PC-3 (cell line): ENCODE data around the gene BCR. TPM values are rescaled to one million over a fixed set of nuclear protein-coding genes. Genes with fewer than 3 reads are reported as not detected.

Experiments used
- ATAC-seq: fragments of 200-7000 bp; cut with Tn5 transposase; 2 replicates; pipeline ENCODE4 v1.9.1; 2020; ENCODE audit warnings: mild to moderate bottlenecking, moderate library complexity
- BruUV-seq: library from RNA; stranded (reverse); fragments of 400-500 nt; replicated peaks from 2 replicates; lab custom pipeline; 2021; lab: Mats Ljungman, UMichigan
- CTCF ChIA-PET: fragments of 300-600 bp; sonication (Branson Sonifier 250); formaldehyde crosslinking; loops from one replicate; lab custom pipeline; 2022; ENCODE audit warnings: antibody characterized with exemption; lab: Charles Lee
- POLR2A ChIA-PET: fragments of 300-600 bp; sonication (Branson Sonifier 250); formaldehyde crosslinking; loops from one replicate; lab custom pipeline; 2022; ENCODE audit warnings: antibody characterized with exemption; ENCODE audit not compliant: unreplicated experiment; lab: Charles Lee
- DNase-seq: peaks from one replicate; pipeline ENCODE4 v3.0.0-alpha.2; 2015
- H2AFZ ChIP-seq: fragments of 300-600 bp; sonication (generic); 2 replicates; pipeline ENCODE4 v1.6.0; 2016; ENCODE audit warnings: antibody characterized with exemption, low read length
- H3F3A ChIP-seq: fragments of 300-600 bp; sonication (generic); one replicate; pipeline ENCODE4 v1.6.0; 2017; ENCODE audit warnings: antibody characterized with exemption, low read length, control low read depth, mild to moderate bottlenecking; ENCODE audit not compliant: unreplicated experiment
- H3K27ac ChIP-seq: fragments of 300-600 bp; sonication (generic); 2 replicates; pipeline ENCODE4 v1.5.1; 2016; ENCODE audit warnings: mild to moderate bottlenecking, low read length
- H3K27me3 ChIP-seq: fragments of 300-600 bp; sonication (generic); 2 replicates; pipeline ENCODE4 v1.6.1; 2016; ENCODE audit warnings: low read length, mixed read lengths
- H3K36me3 ChIP-seq: fragments of 300-600 bp; sonication (generic); 2 replicates; pipeline ENCODE4 v1.6.1; 2016; ENCODE audit warnings: low read depth, mixed run types, low read length, mixed read lengths
- H3K4me1 ChIP-seq: fragments of 300-600 bp; sonication (generic); 2 replicates; pipeline ENCODE4 v1.5.1; 2016; ENCODE audit warnings: low read length; ENCODE audit not compliant: insufficient read depth
- H3K4me2 ChIP-seq: fragments of 300-600 bp; sonication (generic); 2 replicates; pipeline ENCODE4 v1.6.0; 2016; ENCODE audit warnings: low read length
- H3K4me3 ChIP-seq: fragments of 300-600 bp; sonication (generic); 2 replicates; pipeline ENCODE4 v1.5.1; 2016; ENCODE audit warnings: mild to moderate bottlenecking, low read length, mixed read lengths
- H3K79me2 ChIP-seq: fragments of 300-600 bp; sonication (generic); 2 replicates; pipeline ENCODE4 v1.6.1; 2017; ENCODE audit warnings: low read length, mixed read lengths
- H3K9ac ChIP-seq: fragments of 300-600 bp; sonication (generic); 2 replicates; pipeline ENCODE4 v1.6.0; 2016; ENCODE audit warnings: mild to moderate bottlenecking, low read length
- H3K9me2 ChIP-seq: fragments of 300-600 bp; sonication (generic); replicated peaks from 2 replicates; pipeline ENCODE4 v1.6.1; 2016; ENCODE audit warnings: mixed run types, low read length, mixed read lengths
- H3K9me3 ChIP-seq: fragments of 300-600 bp; sonication (generic); 2 replicates; pipeline ENCODE4 v1.6.1; 2016; ENCODE audit warnings: low read length, mixed read lengths
- H4K20me1 ChIP-seq: fragments of 300-600 bp; sonication (generic); 2 replicates; pipeline ENCODE4 v1.6.1; 2016; ENCODE audit warnings: low read length, mixed read lengths
- EZH2 ChIP-seq: fragments of 300-600 bp; sonication (generic); IDR thresholded peaks from one replicate; pipeline ENCODE4 v1.6.1; 2017; ENCODE audit warnings: antibody characterized with exemption, mild to moderate bottlenecking, low read length; ENCODE audit not compliant: unreplicated experiment
- EZH2phosphoT487 ChIP-seq: fragments of 300-600 bp; sonication (generic); IDR thresholded peaks from 2 replicates; pipeline ENCODE4 v1.6.1; 2018; ENCODE audit warnings: mild to moderate bottlenecking, antibody characterized with exemption, low read length, borderline replicate concordance
- intact Hi-C: fragments of 100-400 bp; cut with micrococcal nuclease; formaldehyde crosslinking; loops from 2 replicates; pipeline ENCODE4 v1.9.0; 2023
- total RNA-seq: library from RNA; depleted of rRNA; stranded (reverse); fragments of >200 nt; gene quantifications from 2 replicates; pipeline ENCODE4 v1.2.3, GENCODE V29; 2014
- TF ChIP-seq, protein P1 (sequence below): fragments of 300-600 bp; sonication (generic); conservative IDR thresholded peaks from 2 replicates; pipeline ENCODE4 v1.5.1; 2017; ENCODE audit warnings: antibody characterized with exemption, low read depth, mild to moderate bottlenecking, low read length

Gene BCR
- total RNA-seq, 1 experiment from 2014 or later, result 36.8 TPM

DNA sequence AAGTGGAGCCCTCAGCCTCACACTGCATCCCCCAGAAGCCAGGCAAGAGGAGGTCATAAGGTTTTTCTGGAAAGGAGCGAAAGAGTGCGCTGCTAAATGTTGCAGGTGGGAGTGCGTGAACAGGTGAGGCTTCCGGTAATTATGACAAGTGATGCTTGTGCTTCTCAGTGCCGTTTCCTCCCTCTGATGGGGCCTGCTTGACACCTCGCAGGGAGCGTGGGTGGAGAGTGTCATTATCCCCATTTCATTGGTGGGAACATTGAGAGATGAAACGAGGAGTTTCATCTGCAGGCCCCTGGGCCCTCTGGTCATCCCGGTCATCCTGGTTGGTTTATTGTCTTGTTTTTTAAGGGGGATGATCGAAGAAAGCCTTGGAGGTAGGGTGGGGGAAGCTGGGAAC is 57.5 kb downstream of the BCR start:
- Histone ChIP-seq H3K79me2 (peaks cover 90% of the 10 kb centered on the region), H4K20me1 (no peaks in the 10 kb centered on the region), H3K36me3 (no peaks in the 10 kb centered on the region), H3K9me2 (no peaks in the 10 kb centered on the region), H3K4me2 (no peak overlapping the region), H3F3A (no peaks in the 10 kb centered on the region), H3K9me3 (no peaks in the 10 kb centered on the region), H3K4me1 (no peaks in the 10 kb centered on the region), H3K27me3 (no peaks in the 10 kb centered on the region), H3K4me3 (no peak overlapping the region), H2AFZ (no peak overlapping the region), H3K27ac (no peak overlapping the region), H3K9ac (no peak overlapping the region)
- POLR2A ChIA-PET, result no interaction called here
- DNase-seq (no peak), ATAC-seq (no peak)
- intact Hi-C loops, result no loop called here
- CTCF ChIA-PET, result no interaction called here
- BruUV-seq, result no TSS peak
- TF ChIP-seq, protein P1, sequence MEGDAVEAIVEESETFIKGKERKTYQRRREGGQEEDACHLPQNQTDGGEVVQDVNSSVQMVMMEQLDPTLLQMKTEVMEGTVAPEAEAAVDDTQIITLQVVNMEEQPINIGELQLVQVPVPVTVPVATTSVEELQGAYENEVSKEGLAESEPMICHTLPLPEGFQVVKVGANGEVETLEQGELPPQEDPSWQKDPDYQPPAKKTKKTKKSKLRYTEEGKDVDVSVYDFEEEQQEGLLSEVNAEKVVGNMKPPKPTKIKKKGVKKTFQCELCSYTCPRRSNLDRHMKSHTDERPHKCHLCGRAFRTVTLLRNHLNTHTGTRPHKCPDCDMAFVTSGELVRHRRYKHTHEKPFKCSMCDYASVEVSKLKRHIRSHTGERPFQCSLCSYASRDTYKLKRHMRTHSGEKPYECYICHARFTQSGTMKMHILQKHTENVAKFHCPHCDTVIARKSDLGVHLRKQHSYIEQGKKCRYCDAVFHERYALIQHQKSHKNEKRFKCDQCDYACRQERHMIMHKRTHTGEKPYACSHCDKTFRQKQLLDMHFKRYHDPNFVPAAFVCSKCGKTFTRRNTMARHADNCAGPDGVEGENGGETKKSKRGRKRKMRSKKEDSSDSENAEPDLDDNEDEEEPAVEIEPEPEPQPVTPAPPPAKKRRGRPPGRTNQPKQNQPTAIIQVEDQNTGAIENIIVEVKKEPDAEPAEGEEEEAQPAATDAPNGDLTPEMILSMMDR, result no peak
- TF ChIP-seq EZH2phosphoT487 (no peak), EZH2 (no peak)

DNA sequence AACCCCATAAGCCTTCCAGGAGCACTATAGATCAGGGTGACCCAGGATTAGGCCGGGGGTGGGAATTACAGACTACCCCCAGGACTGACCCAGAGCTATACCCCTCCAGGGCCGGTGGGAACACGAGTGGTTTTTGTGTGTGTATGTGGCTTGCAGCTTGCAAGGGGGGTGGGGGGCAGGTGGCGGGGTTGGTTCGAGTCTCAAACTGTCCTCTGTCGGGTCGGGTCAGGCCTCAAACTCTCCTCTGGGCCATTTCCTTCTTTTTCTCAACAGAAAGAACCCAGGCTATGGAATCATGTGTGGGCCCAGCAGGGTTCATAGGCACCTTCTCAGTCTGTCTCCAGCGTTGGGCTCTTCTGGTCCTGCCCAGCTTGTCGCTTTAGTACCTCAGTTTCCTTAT is 58.4 kb downstream of the BCR start:
- peaks cover 90% of the 10 kb centered on the region for H3K79me2 ChIP-seq
- H4K20me1 ChIP-seq, result no peaks in the 10 kb centered on the region
- ATAC-seq (no peak), DNase-seq (no peak)
- intact Hi-C loops, result no loop called here
- H3F3A ChIP-seq, result no peaks in the 10 kb centered on the region
- H3K9ac ChIP-seq, result no peak overlapping the region
- H3K4me3 ChIP-seq, result no peak overlapping the region
- ChIA-PET POLR2A (no interaction called here), CTCF (no interaction called here)
- no peaks in the 10 kb centered on the region for H3K9me2 ChIP-seq
- no peak for TF ChIP-seq EZH2phosphoT487
- TF ChIP-seq, protein P1, result no peak
- no peaks in the 10 kb centered on the region for H3K27me3 ChIP-seq
- no TSS peak for BruUV-seq
- no peak overlapping the region for H3K27ac ChIP-seq
- H3K4me1 ChIP-seq, result no peaks in the 10 kb centered on the region
- no peak overlapping the region for H3K4me2 ChIP-seq
- H2AFZ ChIP-seq, result no peak overlapping the region
- no peaks in the 10 kb centered on the region for H3K9me3 ChIP-seq
- H3K36me3 ChIP-seq, result no peaks in the 10 kb centered on the region

DNA sequence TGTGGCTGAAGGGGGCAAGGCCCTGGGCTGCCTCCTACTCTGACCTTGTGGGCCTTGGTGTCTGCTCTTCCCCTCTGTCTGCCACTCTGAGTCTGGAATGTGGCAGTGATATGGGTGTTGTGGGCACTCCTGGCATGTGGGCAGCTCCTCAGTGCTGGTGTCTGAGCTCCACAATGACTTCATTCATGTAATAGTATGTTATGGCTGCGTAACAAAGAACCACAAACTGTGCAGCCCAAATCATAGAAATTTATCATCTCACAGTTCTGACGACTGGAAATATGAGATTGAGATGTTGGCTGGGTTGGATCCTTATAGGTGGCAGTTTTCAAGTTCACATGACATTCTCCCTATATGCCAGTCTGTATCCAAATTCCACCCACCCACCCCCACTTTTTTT is 59.1 kb downstream of the BCR start:
- no peaks in the 10 kb centered on the region for H4K20me1 ChIP-seq
- H3K27ac ChIP-seq, result no peak overlapping the region
- no peak for ATAC-seq
- no peaks in the 10 kb centered on the region for H3K9me2 ChIP-seq
- no peak overlapping the region for H3K4me2 ChIP-seq
- ChIA-PET CTCF (no interaction called here), POLR2A (no interaction called here)
- TF ChIP-seq, protein P1, result no peak
- intact Hi-C loops, result no loop called here
- H3K4me3 ChIP-seq, result no peak overlapping the region
- no peak for DNase-seq
- no TSS peak for BruUV-seq
- H3K79me2 ChIP-seq, result peaks cover 89% of the 10 kb centered on the region
- no peaks in the 10 kb centered on the region for H3K4me1 ChIP-seq
- H3K9me3 ChIP-seq, result no peaks in the 10 kb centered on the region
- no peak overlapping the region for H2AFZ ChIP-seq
- H3K9ac ChIP-seq, result no peak overlapping the region
- no peaks in the 10 kb centered on the region for H3F3A ChIP-seq
- no peaks in the 10 kb centered on the region for H3K27me3 ChIP-seq
- H3K36me3 ChIP-seq, result no peaks in the 10 kb centered on the region
